ENCODE data around the gene MAB21L4.

DNA sequence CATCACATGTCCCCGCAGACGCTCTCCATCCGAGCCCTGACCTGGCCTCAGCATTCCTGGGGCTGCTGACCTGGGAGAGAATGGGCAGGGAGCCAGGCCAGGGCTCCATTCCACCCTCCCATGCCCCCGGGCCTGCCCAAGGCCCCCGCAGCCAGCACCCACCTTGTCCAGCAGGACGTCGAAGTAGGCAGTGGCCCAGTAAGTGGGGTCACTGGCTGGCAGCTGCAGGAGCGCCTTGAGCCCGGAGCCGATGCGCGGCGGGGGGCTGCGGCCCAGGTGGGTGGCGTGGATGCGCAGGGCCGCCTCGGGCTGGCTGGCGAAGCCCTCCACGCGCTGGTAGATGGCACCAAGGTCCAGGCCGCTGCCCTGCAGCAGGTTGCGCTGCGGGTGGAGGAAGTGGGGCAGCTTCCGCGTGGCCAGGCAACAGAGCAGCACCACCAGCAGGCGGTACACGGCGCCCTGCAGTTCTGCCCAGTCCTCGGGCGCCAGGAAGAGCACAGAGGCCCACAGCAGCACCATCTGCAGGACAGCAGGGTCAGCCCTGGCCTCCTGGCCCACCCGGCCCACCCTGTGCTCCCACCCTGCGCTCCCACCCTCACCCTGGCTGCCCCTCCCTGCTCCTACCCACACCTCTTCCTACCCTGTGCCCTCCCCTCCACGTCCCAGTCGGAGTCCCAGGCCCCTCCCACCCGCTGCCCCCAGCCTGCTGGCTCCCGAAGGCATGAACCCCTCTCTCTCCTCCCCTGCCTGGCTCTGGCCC lies 7.6 kb downstream of the MAB21L4 start:
- TF ChIP-seq, protein P1, sequence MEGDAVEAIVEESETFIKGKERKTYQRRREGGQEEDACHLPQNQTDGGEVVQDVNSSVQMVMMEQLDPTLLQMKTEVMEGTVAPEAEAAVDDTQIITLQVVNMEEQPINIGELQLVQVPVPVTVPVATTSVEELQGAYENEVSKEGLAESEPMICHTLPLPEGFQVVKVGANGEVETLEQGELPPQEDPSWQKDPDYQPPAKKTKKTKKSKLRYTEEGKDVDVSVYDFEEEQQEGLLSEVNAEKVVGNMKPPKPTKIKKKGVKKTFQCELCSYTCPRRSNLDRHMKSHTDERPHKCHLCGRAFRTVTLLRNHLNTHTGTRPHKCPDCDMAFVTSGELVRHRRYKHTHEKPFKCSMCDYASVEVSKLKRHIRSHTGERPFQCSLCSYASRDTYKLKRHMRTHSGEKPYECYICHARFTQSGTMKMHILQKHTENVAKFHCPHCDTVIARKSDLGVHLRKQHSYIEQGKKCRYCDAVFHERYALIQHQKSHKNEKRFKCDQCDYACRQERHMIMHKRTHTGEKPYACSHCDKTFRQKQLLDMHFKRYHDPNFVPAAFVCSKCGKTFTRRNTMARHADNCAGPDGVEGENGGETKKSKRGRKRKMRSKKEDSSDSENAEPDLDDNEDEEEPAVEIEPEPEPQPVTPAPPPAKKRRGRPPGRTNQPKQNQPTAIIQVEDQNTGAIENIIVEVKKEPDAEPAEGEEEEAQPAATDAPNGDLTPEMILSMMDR (IDR thresholded peaks at IDR 0.05): no peak
- no peak for TF ChIP-seq ZFX (IDR thresholded peaks at IDR 0.05; ENCODE audit: borderline replicate concordance)

Measured in 22Rv1 (cell line).